IMR-90 (cell line): Measurements from ENCODE around the gene NANOS1. TPM values are rescaled to one million over a fixed set of nuclear protein-coding genes. Genes with fewer than 3 reads are reported as not detected.

Source experiments
- ATAC-seq: fragments of 200-7000 bp; cut with Tn5 transposase; 2 replicates; pipeline ENCODE4 v1.9.1; 2020; ENCODE audit warnings: low read depth, mild to moderate bottlenecking, moderate library complexity
- BruUV-seq: library from RNA; stranded (reverse); fragments of 400-500 nt; replicated peaks from 2 replicates; lab custom pipeline; 2021; lab: Mats Ljungman, UMichigan
- CTCF ChIA-PET: fragments of 300-600 bp; formaldehyde crosslinking; extraction: SDS; loops from one replicate; lab custom pipeline; 2021; ENCODE audit warnings: antibody characterized with exemption; lab: Yijun Ruan, JAX
- POLR2A ChIA-PET: fragments of 300-600 bp; sonication (Branson Sonifier 250); formaldehyde crosslinking; loops from one replicate; lab custom pipeline; 2022; ENCODE audit warnings: antibody characterized with exemption; ENCODE audit not compliant: unreplicated experiment; lab: Charles Lee
- DNase-seq: peaks from one replicate; pipeline ENCODE4 v3.0.0; 2013
- H2AFZ ChIP-seq: replicated peaks from 2 replicates; pipeline ENCODE3; 2013; ENCODE audit warnings: low read length, mild to moderate bottlenecking; ENCODE audit not compliant: poor library complexity
- H2AK5ac ChIP-seq: 2 replicates; pipeline ENCODE4 v1.6.1; 2013; ENCODE audit warnings: low read depth, low read length, inconsistent platforms
- H2AK9ac ChIP-seq: replicated peaks from 2 replicates; pipeline ENCODE3; 2013; ENCODE audit warnings: mild to moderate bottlenecking, low read depth, low read length, moderate library complexity; ENCODE audit not compliant: poor library complexity
- H2BK120ac ChIP-seq: 2 replicates; pipeline ENCODE4 v1.6.1; 2013; ENCODE audit warnings: low read depth, low read length, inconsistent platforms
- H2BK15ac ChIP-seq: 3 replicates; pipeline ENCODE4 v1.6.1; 2013; ENCODE audit warnings: low read depth, low read length, inconsistent platforms
- H2BK20ac ChIP-seq: 2 replicates; pipeline ENCODE4 v1.6.1; 2013; ENCODE audit warnings: low read depth, mild to moderate bottlenecking, inconsistent platforms, low read length, moderate library complexity
- H2BK5ac ChIP-seq: 2 replicates; pipeline ENCODE4 v1.6.1; 2013; ENCODE audit warnings: mild to moderate bottlenecking, low read depth, low read length, inconsistent platforms; ENCODE audit not compliant: poor library complexity, severe bottlenecking
- H3K14ac ChIP-seq: replicated peaks from 2 replicates; pipeline ENCODE4 v1.6.1; 2013; ENCODE audit warnings: low read depth, low read length, inconsistent platforms
- H3K18ac ChIP-seq: 2 replicates; pipeline ENCODE4 v1.6.1; 2013; ENCODE audit warnings: low read depth, low read length, control low read depth
- H3K23ac ChIP-seq: 2 replicates; pipeline ENCODE4 v1.6.1; 2013; ENCODE audit warnings: low read depth, low read length, inconsistent platforms
- H3K27ac ChIP-seq: 2 replicates; pipeline ENCODE4 v1.5.1; 2013; ENCODE audit warnings: mild to moderate bottlenecking, control low read depth, low read length; ENCODE audit not compliant: insufficient read depth
- H3K27me3 ChIP-seq: 2 replicates; pipeline ENCODE4 v1.6.1; 2013; ENCODE audit warnings: low read length; ENCODE audit not compliant: control insufficient read depth, insufficient read depth
- H3K36me3 ChIP-seq: 2 replicates; pipeline ENCODE4 v1.6.1; 2013; ENCODE audit warnings: low read length, mixed read lengths; ENCODE audit not compliant: control insufficient read depth, insufficient read depth
- H3K4ac ChIP-seq: 2 replicates; pipeline ENCODE4 v1.6.1; 2013; ENCODE audit warnings: low read depth, low read length, inconsistent platforms
- H3K4me1 ChIP-seq: 2 replicates; pipeline ENCODE4 v1.6.1; 2013; ENCODE audit warnings: low read length, mixed read lengths; ENCODE audit not compliant: control insufficient read depth, insufficient read depth
- H3K4me2 ChIP-seq: 2 replicates; pipeline ENCODE4 v1.6.1; 2013; ENCODE audit warnings: low read depth, mild to moderate bottlenecking, control low read depth, low read length, moderate library complexity
- H3K4me3 ChIP-seq: 2 replicates; pipeline ENCODE4 v1.5.1; 2013; ENCODE audit warnings: low read depth, mild to moderate bottlenecking, control low read depth, low read length, moderate library complexity; ENCODE audit not compliant: insufficient read depth
- H3K56ac ChIP-seq: 2 replicates; pipeline ENCODE4 v1.6.1; 2013; ENCODE audit warnings: low read length, inconsistent platforms; ENCODE audit not compliant: insufficient read depth; ENCODE audit errors: extremely low read depth
- H3K79me1 ChIP-seq, 2 experiments: 2 replicates each; pipeline ENCODE4 v1.6.1; 2013; ENCODE audit warnings: low read length in 2 of 2, inconsistent platforms in 1 of 2, low read depth in 1 of 2
- H3K9ac ChIP-seq: 2 replicates; pipeline ENCODE4 v1.6.1; 2013; ENCODE audit warnings: low read depth, low read length, control low read depth
- H3K9me1 ChIP-seq: 2 replicates; pipeline ENCODE4 v1.6.1; 2013; ENCODE audit warnings: low read length, inconsistent platforms; ENCODE audit not compliant: insufficient read depth
- H3K9me3 ChIP-seq: 2 replicates; pipeline ENCODE4 v1.6.1; 2013; ENCODE audit warnings: low read length; ENCODE audit not compliant: control insufficient read depth, insufficient read depth
- H4K20me1 ChIP-seq: 2 replicates; pipeline ENCODE4 v1.6.1; 2013; ENCODE audit warnings: low read length, inconsistent platforms; ENCODE audit not compliant: insufficient read depth
- H4K5ac ChIP-seq: 2 replicates; pipeline ENCODE4 v1.6.1; 2013; ENCODE audit warnings: mild to moderate bottlenecking, low read depth, low read length, control low read depth
- H4K8ac ChIP-seq, 2 experiments: 2 replicates each; pipeline ENCODE4 v1.6.1; 2013; ENCODE audit warnings: low read depth in 2 of 2, low read length in 2 of 2, control low read depth in 1 of 2, inconsistent platforms in 1 of 2
- H4K91ac ChIP-seq: 2 replicates; pipeline ENCODE4 v1.6.1; 2013; ENCODE audit warnings: low read depth, low read length, inconsistent platforms; ENCODE audit not compliant: insufficient read depth
- BHLHE40 ChIP-seq: fragments of 150-350 bp; IDR thresholded peaks from 2 replicates; pipeline ENCODE4 v1.6.1; 2016; ENCODE audit warnings: mild to moderate bottlenecking, low read depth, low read length
- CEBPB ChIP-seq: IDR thresholded peaks from 2 replicates; pipeline ENCODE4 v1.6.1; 2012; ENCODE audit warnings: low read depth, low read length, improper control_type of control experiment
- FOS ChIP-seq: fragments of 150-350 bp; IDR thresholded peaks from 2 replicates; pipeline ENCODE4 v1.6.1; 2016; ENCODE audit warnings: low read depth, low read length
- MAFK ChIP-seq: IDR thresholded peaks from 2 replicates; pipeline ENCODE4 v1.6.1; 2012; ENCODE audit warnings: low read depth, low read length, improper control_type of control experiment
- MAZ ChIP-seq: IDR thresholded peaks from 2 replicates; pipeline ENCODE4 v1.6.1; 2012; ENCODE audit warnings: low read depth, mild to moderate bottlenecking, low read length, improper control_type of control experiment, moderate library complexity, borderline replicate concordance
- MXI1 ChIP-seq: IDR thresholded peaks from 2 replicates; pipeline ENCODE4 v1.6.1; 2012; ENCODE audit warnings: low read depth, mild to moderate bottlenecking, low read length, moderate library complexity, borderline replicate concordance
- NFE2L2 ChIP-seq: fragments of 150-350 bp; IDR thresholded peaks from 2 replicates; pipeline ENCODE4 v1.6.1; 2016; ENCODE audit warnings: low read depth, mild to moderate bottlenecking, low read length
- POLR2A ChIP-seq: IDR thresholded peaks from 2 replicates; pipeline ENCODE4 v1.6.1; 2012; ENCODE audit warnings: mild to moderate bottlenecking, low read depth, low read length
- RAD21 ChIP-seq: IDR thresholded peaks from 2 replicates; pipeline ENCODE4 v1.6.1; 2012; ENCODE audit warnings: low read length, improper control_type of control experiment
- RCOR1 ChIP-seq: IDR thresholded peaks from 2 replicates; pipeline ENCODE4 v1.6.1; 2012; ENCODE audit warnings: mild to moderate bottlenecking, low read length, improper control_type of control experiment; ENCODE audit not compliant: insufficient replicate concordance
- RFX5 ChIP-seq: IDR thresholded peaks from 2 replicates; pipeline ENCODE4 v1.8.0; 2012; ENCODE audit warnings: low read depth, mild to moderate bottlenecking, low read length, moderate library complexity
- SMC3 ChIP-seq: fragments of 150-350 bp; IDR thresholded peaks from 2 replicates; pipeline ENCODE4 v1.6.1; 2016; ENCODE audit warnings: low read depth, mild to moderate bottlenecking, antibody characterized with exemption, low read length, moderate library complexity
- USF2 ChIP-seq: fragments of 150-350 bp; IDR thresholded peaks from 2 replicates; pipeline ENCODE4 v1.6.1; 2017; ENCODE audit warnings: mild to moderate bottlenecking, antibody characterized with exemption, low read length, low read depth
- whole genome bisulfite sequencing, 2 experiments: methylation state at CpG; one replicate each; pipeline versions ENCODE4 v1.1.5 to v1.1.7; 2013; ENCODE audit warnings: missing lambda C conversion rate in 2 of 2; ENCODE audit not compliant: insufficient read length in 1 of 2; ENCODE audit errors: extremely low coverage in 2 of 2; 5-methylcytosine and 5-hydroxymethylcytosine counted together
- dilution Hi-C: fragments of 300-500 bp; cut with HindIII; formaldehyde crosslinking; loops from one replicate; pipeline ENCODE4 v1.14.3; 2018; ENCODE audit warnings: low sequenced_read_pairs; ENCODE audit not compliant: unreplicated experiment
- in situ Hi-C: fragments of 300-500 bp; cut with MboI; formaldehyde crosslinking; loops from 3 replicates; pipeline ENCODE4 v1.14.3; 2019; ENCODE audit warnings: low sequenced_read_pairs, inconsistent platforms, mixed read lengths
- intact Hi-C: fragments of 100-400 bp; cut with micrococcal nuclease; formaldehyde crosslinking; loops from 2 replicates; pipeline ENCODE4 v1.10.0; 2022
- polyA plus RNA-seq, 3 experiments: library from polyadenylated mRNA; depleted of rRNA; stranded (reverse); fragments of >200 nt; gene quantifications; 2 replicates each; pipeline ENCODE4 v1.2.3, GENCODE V29; 2012; ENCODE audit warnings: low replicate concordance in 1 of 3
- total RNA-seq: library from RNA; depleted of rRNA; stranded (reverse); fragments of >200 nt; gene quantifications from 2 replicates; pipeline ENCODE4 v1.2.3, GENCODE V29; 2012
- TF ChIP-seq, protein P1 (sequence below): conservative IDR thresholded peaks from 2 replicates; pipeline ENCODE4 v1.5.1; 2012; ENCODE audit warnings: mild to moderate bottlenecking, low read depth, low read length, improper control_type of control experiment
- TF ChIP-seq, protein P2 (sequence below): fragments of 150-350 bp; IDR thresholded peaks from 2 replicates; pipeline ENCODE4 v1.6.1; 2016; ENCODE audit warnings: low read depth, mild to moderate bottlenecking, low read length, moderate library complexity, borderline replicate concordance

The NANOS1 gene
- total and polyA plus RNA-seq, 2 of the 4 experiments (the other 2 are of a cell fraction), result under 0.01 to 0.12 TPM

DNA sequence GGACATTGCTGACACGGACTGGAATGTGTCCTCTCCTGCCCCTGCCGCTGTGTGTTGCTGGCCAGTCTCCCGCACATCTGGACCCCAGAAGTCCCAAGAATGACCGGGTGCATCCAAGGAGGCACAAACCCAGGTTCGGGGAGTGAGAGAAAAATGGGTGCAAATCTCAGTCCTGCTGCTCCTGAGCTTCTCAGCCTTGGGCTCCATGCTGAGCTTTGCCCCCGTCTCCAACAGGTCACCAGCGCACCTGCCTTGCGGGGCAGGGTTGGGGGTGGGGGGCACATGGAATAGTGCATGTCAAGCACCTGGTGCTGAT lies 6.0 kb upstream of the NANOS1 start:
- CTCF ChIA-PET, result no interaction called here
- Histone ChIP-seq H3K23ac (no peak overlapping the region), H3K4ac (no peak overlapping the region), H3K27ac (no peak overlapping the region), H3K9me1 (peaks cover 10% of the 10 kb centered on the region; the same call in 1 of the 2 replicates), H2BK20ac (0 out of 2 replicates have a peak overlapping the region, but pooled peaks have one; percentile 12), H3K27me3 (peaks cover 12% of the 10 kb centered on the region), H2BK120ac (no peak overlapping the region), H2AK9ac (no peak overlapping the region), H3K36me3 (no peaks in the 10 kb centered on the region), H4K20me1 (peaks cover 12% of the 10 kb centered on the region), H2BK15ac (no peak overlapping the region), H3K9ac (no peak overlapping the region), H4K5ac (no peak overlapping the region), H2AFZ (no peak overlapping the region), H3K4me1 (peaks cover 17% of the 10 kb centered on the region), H4K8ac (no peak overlapping the region), H3K18ac (no peak overlapping the region), H3K14ac (no peak overlapping the region), H3K56ac (no peak overlapping the region), H4K91ac (no peak overlapping the region), H2BK5ac (no peak overlapping the region), H3K9me3 (peaks cover 2% of the 10 kb centered on the region; the same call in 1 of the 2 replicates), H2AK5ac (no peak overlapping the region), H3K4me2 (no peak overlapping the region), H3K79me1 (no peaks in the 10 kb centered on the region), H3K4me3 (no peak overlapping the region)
- dilution Hi-C loops, result no loop called here
- no peak for DNase-seq
- intact Hi-C loops, result loop anchor here (10.0 kb wide), 1 partner anchor 299 kb away; no protein-coding TSS in a partner anchor
- no peak for ATAC-seq
- in situ Hi-C loops, result loop anchor here (10.0 kb wide), 1 partner anchor 269 kb away; the partner anchor contains the start of gene CACUL1
- POLR2A ChIA-PET, result no interaction called here
- no TSS peak for BruUV-seq
- TF ChIP-seq, protein P1, sequence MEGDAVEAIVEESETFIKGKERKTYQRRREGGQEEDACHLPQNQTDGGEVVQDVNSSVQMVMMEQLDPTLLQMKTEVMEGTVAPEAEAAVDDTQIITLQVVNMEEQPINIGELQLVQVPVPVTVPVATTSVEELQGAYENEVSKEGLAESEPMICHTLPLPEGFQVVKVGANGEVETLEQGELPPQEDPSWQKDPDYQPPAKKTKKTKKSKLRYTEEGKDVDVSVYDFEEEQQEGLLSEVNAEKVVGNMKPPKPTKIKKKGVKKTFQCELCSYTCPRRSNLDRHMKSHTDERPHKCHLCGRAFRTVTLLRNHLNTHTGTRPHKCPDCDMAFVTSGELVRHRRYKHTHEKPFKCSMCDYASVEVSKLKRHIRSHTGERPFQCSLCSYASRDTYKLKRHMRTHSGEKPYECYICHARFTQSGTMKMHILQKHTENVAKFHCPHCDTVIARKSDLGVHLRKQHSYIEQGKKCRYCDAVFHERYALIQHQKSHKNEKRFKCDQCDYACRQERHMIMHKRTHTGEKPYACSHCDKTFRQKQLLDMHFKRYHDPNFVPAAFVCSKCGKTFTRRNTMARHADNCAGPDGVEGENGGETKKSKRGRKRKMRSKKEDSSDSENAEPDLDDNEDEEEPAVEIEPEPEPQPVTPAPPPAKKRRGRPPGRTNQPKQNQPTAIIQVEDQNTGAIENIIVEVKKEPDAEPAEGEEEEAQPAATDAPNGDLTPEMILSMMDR, result no peak
- TF ChIP-seq RAD21 (no peak), CEBPB (no peak), SMC3 (no peak), RFX5 (no peak), BHLHE40 (no peak), MXI1 (no peak), NFE2L2 (no peak), FOS (no peak), USF2 (no peak), POLR2A (no peak), MAZ (no peak), RCOR1 (no peak), MAFK (no peak)
- TF ChIP-seq, protein P2, sequence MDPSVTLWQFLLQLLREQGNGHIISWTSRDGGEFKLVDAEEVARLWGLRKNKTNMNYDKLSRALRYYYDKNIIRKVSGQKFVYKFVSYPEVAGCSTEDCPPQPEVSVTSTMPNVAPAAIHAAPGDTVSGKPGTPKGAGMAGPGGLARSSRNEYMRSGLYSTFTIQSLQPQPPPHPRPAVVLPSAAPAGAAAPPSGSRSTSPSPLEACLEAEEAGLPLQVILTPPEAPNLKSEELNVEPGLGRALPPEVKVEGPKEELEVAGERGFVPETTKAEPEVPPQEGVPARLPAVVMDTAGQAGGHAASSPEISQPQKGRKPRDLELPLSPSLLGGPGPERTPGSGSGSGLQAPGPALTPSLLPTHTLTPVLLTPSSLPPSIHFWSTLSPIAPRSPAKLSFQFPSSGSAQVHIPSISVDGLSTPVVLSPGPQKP, result no peak
- WGBS, 2 experiments, result 38% methylated on average over 4 of the region's 8 CpGs; no CpG with 5 or more reads in 1 of the 2 experiments
